GM19455 (cell line): ENCODE measurements around the gene FGF11.

ENCODE experiments used
- ATAC-seq: cut with Tn5 transposase; IDR thresholded peaks from one replicate; pipeline ENCODE4 v1.9.1; 2021; ENCODE audit not compliant: unreplicated experiment

Gene FGF11

DNA sequence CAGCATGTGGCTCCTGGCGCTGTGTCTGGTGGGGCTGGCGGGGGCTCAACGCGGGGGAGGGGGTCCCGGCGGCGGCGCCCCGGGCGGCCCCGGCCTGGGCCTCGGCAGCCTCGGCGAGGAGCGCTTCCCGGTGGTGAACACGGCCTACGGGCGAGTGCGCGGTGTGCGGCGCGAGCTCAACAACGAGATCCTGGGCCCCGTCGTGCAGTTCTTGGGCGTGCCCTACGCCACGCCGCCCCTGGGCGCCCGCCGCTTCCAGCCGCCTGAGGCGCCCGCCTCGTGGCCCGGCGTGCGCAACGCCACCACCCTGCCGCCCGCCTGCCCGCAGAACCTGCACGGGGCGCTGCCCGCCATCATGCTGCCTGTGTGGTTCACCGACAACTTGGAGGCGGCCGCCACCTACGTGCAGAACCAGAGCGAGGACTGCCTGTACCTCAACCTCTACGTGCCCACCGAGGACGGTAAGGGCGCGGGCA lies 31.0 kb upstream of the FGF11 start:
- ATAC-seq: no peak

- no peak for ATAC-seq
These were observed 30.4 kb upstream of the FGF11 start for GRCh38 chr17:7408863-7409262.

DNA sequence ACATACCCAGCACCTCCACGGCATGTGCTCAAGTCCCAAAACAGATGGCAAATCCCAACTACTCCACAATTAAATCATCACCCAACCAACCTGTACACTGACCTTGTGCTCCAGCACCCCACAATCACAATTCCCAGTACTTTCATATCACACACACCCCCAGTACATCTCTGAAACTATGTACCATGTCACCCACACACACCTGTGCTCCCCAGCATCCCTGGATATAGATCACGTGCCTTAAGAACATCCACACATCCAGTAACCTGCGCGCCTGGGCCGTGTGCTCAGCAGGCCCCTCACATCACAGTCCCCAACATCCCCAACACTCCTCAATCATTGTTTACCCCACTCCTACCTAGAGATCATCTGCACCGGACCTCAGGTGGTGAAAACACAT lies 29.6 kb upstream of the FGF11 start:
- no peak for ATAC-seq

DNA sequence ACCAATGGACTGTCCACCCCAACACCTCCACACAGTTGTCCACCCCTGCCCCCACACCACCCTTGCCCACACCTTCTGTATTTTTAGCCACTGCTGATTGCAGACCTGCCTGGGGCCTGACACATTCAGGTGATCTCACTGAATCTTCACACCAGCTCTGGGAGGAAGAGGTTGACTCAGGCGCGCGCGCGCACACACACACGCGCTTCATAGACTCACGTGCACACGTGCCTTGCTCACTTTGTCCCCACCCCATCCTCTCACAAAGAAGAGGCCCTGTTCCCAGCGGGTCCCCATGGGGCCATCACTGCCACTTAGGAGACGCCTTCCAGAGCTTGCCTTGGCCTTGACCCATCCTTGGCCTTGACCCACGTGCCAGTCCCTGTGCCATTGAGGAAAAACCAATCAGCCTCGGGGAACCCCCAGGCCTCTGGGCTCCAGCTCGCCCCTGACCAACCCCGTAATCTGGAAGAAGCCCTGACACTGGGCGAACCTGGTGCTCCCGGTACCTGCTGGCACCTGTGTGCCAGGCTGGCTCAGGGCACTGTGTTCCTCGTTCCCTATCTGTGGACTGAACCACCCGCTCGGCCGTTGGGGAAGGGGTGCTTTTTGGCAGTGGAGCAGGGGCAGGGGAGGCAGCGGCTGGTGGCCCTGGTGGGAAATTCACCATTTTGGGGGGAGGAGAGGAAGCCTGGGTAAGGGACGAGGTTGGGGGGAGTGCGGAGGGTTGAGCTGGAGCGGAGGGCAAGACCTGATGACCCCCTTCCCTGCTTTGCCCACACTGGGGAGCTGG lies 28.5 kb upstream of the FGF11 start:
- ATAC-seq: no peak

DNA sequence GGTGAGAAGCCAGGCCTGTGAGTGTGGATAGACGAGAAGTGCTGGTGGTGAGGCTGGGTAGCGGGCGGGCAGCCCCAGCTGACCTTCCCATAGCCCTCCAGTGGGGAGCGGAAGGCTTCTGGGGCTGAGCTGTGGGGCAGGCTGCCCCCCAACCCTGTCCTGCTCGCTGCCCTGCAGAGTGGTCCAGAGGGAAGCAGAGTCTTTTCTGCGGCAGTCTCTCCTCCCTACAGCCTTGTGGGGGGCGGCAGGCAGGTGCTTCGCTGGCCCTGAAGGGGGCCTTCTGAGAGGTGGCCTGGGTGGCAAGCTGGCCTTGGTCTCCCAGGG lies 27.9 kb upstream of the FGF11 start:
- ATAC-seq: no peak

- ATAC-seq: no peak
These were observed 25.8 kb upstream of the FGF11 start for GRCh38 chr17:7413346-7413985.

DNA sequence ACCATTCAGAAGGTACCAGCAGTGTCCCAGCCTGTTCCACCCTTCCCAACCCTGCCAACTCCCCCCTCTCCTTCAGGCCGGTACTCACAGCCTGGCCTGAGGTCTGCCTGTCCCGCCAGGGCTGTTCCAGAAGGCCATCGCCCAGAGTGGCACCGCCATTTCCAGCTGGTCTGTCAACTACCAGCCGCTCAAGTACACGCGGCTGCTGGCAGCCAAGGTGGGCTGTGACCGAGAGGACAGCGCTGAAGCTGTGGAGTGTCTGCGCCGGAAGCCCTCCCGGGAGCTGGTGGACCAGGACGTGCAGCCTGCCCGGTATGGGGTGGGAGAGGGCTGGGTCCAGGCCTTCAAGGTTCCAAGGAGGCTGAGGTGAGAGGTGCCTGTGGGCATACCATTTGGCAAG lies 24.5 kb upstream of the FGF11 start:
- ATAC-seq: no peak

- ATAC-seq: no peak
These were observed 23.5 kb upstream of the FGF11 start for GRCh38 chr17:7415784-7416183.

DNA sequence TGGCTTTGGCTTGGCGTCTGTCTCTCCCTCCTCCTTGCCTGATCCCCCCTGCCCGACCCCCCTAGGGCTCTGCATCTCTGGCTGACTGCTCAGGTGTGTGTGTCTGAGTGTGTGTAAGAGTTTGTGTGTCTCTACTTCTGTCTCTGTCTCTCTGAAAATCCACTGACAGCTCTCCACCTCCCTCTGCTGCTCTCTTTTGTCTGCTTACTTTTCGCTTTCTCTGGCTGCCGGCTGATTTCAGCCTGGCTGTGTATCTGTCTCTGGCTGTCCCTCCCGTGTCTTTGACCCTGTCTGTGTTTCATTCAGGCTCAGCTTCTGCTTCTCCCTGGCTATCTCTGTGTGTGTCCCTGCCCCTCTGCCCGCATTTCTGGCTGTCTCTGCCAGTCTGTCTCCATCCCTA lies 23.0 kb upstream of the FGF11 start:
- no peak for ATAC-seq

DNA sequence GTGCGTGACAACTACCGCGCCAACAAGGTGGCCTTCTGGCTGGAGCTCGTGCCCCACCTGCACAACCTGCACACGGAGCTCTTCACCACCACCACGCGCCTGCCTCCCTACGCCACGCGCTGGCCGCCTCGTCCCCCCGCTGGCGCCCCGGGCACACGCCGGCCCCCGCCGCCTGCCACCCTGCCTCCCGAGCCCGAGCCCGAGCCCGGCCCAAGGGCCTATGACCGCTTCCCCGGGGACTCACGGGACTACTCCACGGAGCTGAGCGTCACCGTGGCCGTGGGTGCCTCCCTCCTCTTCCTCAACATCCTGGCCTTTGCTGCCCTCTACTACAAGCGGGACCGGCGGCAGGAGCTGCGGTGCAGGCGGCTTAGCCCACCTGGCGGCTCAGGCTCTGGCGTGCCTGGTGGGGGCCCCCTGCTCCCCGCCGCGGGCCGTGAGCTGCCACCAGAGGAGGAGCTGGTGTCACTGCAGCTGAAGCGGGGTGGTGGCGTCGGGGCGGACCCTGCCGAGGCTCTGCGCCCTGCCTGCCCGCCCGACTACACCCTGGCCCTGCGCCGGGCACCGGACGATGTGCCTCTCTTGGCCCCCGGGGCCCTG lies 22.2 kb upstream of the FGF11 start:
- ATAC-seq: no peak

- ATAC-seq: no peak
These were observed 20.7 kb upstream of the FGF11 start for GRCh38 chr17:7418472-7419152.

- ATAC-seq: no peak
These were observed 19.3 kb upstream of the FGF11 start, which contains the start of gene SPEM1 for GRCh38 chr17:7419819-7420610. Gene SPEM1, plus strand, starts transcription at chr17:7420324. Its CDS starts 61 bp downstream, at chr17:7420385.

- no peak for ATAC-seq
These were observed 18.1 kb upstream of the FGF11 start for GRCh38 chr17:7421186-7421585.

GRCh38 chr17:7423679-7424078 lies 15.6 kb upstream of the FGF11 start:
- ATAC-seq: no peak

DNA sequence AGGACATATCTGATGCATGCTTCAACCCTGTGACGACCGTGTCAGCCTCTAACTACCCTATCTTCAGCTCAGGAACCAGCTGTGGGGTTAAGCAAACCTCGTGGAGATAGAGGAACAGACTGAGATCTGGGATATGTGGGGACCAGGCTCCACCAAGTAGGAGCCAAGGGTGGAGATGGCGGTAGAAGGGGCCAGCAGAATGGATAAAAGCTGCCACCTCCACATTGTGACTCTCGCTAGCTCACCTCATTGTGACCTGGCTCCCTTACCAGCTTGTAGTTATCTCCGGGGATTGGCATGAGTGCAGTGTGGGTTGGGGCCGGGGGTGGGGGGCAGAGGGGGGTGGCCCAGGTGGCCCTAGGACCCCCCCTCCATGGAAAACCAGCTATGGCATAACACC lies 14.0 kb upstream of the FGF11 start, which contains the start of gene SPEM2:
SPEM2 (plus strand) TSS at position 301 of the 400 bp plus-strand sequence; CDS start at position 374, 73 bp downstream.
- no peak for ATAC-seq

DNA sequence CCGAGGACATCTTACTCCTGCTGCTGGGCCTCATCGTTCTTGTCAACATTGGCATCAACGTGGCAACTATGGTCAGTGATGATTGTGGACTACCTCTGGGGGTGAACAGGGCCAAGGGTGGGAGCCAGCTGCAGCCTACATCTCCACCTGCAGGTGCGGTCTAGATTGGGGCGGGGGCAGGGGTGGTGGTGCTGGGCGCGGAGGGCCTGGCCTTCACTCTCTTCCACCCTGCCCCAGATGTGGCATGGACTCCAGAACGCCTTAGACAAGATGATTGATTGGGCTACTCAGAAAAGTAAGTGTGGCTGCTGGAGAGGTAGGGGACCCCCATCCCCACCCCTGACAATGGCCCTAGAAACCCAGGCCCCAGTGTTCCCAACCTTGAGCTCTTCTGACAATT lies 13.6 kb upstream of the FGF11 start:
- no peak for ATAC-seq

DNA sequence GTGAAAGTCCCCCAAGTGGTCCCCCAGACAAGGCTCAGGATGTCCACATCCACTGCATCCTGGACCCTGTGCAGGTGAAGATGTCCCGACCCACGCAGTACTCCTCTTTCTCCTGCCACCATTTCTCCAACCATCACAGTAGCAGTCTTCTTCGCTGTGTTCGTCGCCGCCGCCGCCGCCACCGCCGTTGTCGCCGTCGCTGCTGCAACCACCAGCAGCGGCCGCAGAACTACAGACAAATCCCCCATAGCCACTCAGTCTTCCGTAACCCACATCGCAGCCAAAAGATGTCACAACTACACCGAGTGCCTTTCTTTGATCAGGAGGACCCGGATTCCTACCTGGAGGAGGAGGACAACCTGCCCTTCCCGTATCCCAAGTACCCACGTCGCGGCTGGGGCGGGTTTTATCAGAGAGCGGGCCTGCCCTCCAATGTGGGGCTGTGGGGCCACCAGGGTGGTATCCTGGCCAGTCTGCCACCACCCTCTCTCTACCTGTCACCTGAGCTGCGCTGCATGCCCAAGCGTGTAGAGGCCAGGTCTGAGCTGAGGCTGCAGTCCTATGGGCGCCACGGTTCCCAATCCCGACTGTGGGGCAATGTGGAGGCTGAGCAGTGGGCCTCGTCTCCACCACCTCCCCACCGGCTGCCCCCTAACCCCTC lies 13.0 kb upstream of the FGF11 start:
- no peak for ATAC-seq

DNA sequence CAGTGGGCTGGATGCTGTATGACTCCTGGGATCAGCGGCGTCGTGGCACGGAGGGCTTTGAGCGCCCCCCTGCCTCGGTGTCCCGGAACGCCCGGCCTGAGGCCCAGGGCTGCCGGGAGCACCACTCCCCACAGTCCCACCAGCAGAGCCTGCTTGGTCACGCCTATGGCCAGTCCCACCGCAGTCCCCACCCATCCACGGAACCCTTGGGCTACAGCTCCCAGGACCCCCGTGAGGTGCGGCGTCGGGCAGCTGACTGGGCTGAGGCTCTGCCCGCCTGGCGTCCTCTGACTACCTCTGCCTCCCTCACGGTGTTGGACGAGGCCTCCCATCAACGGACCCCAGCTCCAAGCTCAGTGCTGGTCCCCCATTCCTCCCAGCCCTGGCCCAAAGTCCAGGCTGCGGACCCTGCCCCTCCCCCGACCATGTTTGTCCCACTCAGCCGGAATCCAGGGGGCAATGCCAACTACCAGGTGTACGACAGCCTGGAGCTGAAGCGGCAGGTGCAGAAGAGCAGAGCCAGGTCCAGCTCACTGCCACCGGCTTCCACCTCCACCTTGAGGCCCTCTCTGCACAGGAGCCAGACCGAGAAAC lies 12.3 kb upstream of the FGF11 start:
- ATAC-seq: no peak

DNA sequence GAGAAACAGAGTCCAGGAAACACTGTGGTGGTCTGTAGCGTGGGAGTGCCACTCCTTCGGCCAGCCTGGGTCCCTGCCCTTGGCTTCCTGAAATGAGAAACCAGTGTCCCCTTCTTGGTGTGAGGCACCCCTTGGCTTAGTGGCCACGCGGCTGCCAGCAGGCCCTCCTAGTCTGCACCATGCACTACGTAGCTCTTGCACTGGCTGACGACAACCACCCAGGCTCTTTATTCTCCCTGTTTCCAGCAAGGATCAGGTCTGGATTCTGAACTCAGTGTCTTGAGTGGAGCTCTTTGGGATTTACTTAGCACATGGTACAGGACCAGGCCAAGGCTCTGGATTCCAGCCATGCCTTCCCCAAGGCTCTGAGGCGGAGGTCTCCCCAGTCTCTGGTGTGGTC lies 11.8 kb upstream of the FGF11 start:
- no peak for ATAC-seq

- no peak for ATAC-seq
These were observed 10.8 kb upstream of the FGF11 start, which contains the start of gene SPEM3 for GRCh38 chr17:7428557-7428956. Gene SPEM3, plus strand, starts transcription at chr17:7428857. Its CDS starts 46 bp downstream, at chr17:7428903.
